ENCODE data around the gene LAS1L. TPM values are rescaled to one million over a fixed set of nuclear protein-coding genes. Genes with fewer than 3 reads are reported as not detected.

LAS1L gene
- polyA plus RNA-seq, 1 donor from 2014 or later: 40.0 TPM

GRCh38 chrX:65476564-65476963 lies 58.0 kb downstream of the LAS1L start:
- no peaks in the 10 kb centered on the region for H3F3A ChIP-seq (ENCODE audit: insufficient read depth, low read length, poor library complexity, severe bottlenecking)
- TF ChIP-seq EP300 (conservative IDR thresholded peaks at IDR 0.05; ENCODE audit: poor library complexity, severe bottlenecking): no peak
- TF ChIP-seq SMC3 (conservative IDR thresholded peaks at IDR 0.05; ENCODE audit: poor library complexity): no peak
- TF ChIP-seq POLR2AphosphoS5 (IDR thresholded peaks at IDR 0.05): no peak
- no peak for TF ChIP-seq REST (IDR thresholded peaks at IDR 0.05; ENCODE audit: borderline replicate concordance)
- no peak for TF ChIP-seq MXI1 (conservative IDR thresholded peaks at IDR 0.05; ENCODE audit: poor library complexity, severe bottlenecking)
- TF ChIP-seq RAD21 (conservative IDR thresholded peaks at IDR 0.05): no peak
- TF ChIP-seq TAF1 (IDR thresholded peaks at IDR 0.05; ENCODE audit: low read depth): no peak
- no peak for TF ChIP-seq CTCF (IDR thresholded peaks at IDR 0.05; ENCODE audit: poor library complexity, severe bottlenecking)
- no peak for TF ChIP-seq EZH2 (IDR thresholded peaks at IDR 0.05; ENCODE audit: borderline replicate concordance, insufficient read depth, low read length, poor library complexity, severe bottlenecking)
- no peaks in the 10 kb centered on the region for H3K9me2 ChIP-seq (ENCODE audit: insufficient read depth, low read length)
- H3K9me3 ChIP-seq (ENCODE audit: low read length): no peaks in the 10 kb centered on the region
- H3K9ac ChIP-seq (ENCODE audit: low read length): no peak overlapping the region
- no peaks in the 10 kb centered on the region for H4K20me1 ChIP-seq (ENCODE audit: insufficient read depth)
- H3K79me2 ChIP-seq (replicated peaks; ENCODE audit: insufficient read depth, low read length): no peaks in the 10 kb centered on the region
- H3K4me3 ChIP-seq (ENCODE audit: low read length): no peak overlapping the region
- H2AFZ ChIP-seq (ENCODE audit: low read depth, low read length): no peak overlapping the region
- no peaks in the 10 kb centered on the region for H3K27me3 ChIP-seq (ENCODE audit: insufficient read depth, low read depth, low read length)
- no peak overlapping the region for H3K27ac ChIP-seq (ENCODE audit: low read length)
- no peaks in the 10 kb centered on the region for H3K36me3 ChIP-seq (ENCODE audit: insufficient read depth, low read length)
- H3K4me2 ChIP-seq (ENCODE audit: low read length): no peak overlapping the region

GRCh38 chrX:65463550-65463949 lies 71.0 kb downstream of the LAS1L start:
- Histone ChIP-seq H3K36me3 (ENCODE audit: insufficient read depth, low read length) (no peaks in the 10 kb centered on the region), H3K4me3 (ENCODE audit: low read length) (no peak overlapping the region), H3K79me2 (replicated peaks; ENCODE audit: insufficient read depth, low read length) (no peaks in the 10 kb centered on the region), H3K9ac (ENCODE audit: low read length) (no peak overlapping the region), H3K4me2 (ENCODE audit: low read length) (no peak overlapping the region), H4K20me1 (ENCODE audit: insufficient read depth) (no peaks in the 10 kb centered on the region), H3K9me3 (ENCODE audit: low read length) (no peaks in the 10 kb centered on the region), H3K27me3 (ENCODE audit: insufficient read depth, low read depth, low read length) (no peaks in the 10 kb centered on the region), H3K27ac (ENCODE audit: low read length) (no peak overlapping the region), H2AFZ (ENCODE audit: low read depth, low read length) (no peak overlapping the region), H3F3A (ENCODE audit: insufficient read depth, low read length, poor library complexity, severe bottlenecking) (no peaks in the 10 kb centered on the region), H3K9me2 (ENCODE audit: insufficient read depth, low read length) (no peaks in the 10 kb centered on the region)
- no peak for TF ChIP-seq RAD21 (conservative IDR thresholded peaks at IDR 0.05)
- no peak for TF ChIP-seq MXI1 (conservative IDR thresholded peaks at IDR 0.05; ENCODE audit: poor library complexity, severe bottlenecking)
- no peak for TF ChIP-seq SMC3 (conservative IDR thresholded peaks at IDR 0.05; ENCODE audit: poor library complexity)
- TF ChIP-seq EP300 (conservative IDR thresholded peaks at IDR 0.05; ENCODE audit: poor library complexity, severe bottlenecking): no peak
- no peak for TF ChIP-seq REST (IDR thresholded peaks at IDR 0.05; ENCODE audit: borderline replicate concordance)
- TF ChIP-seq EZH2 (IDR thresholded peaks at IDR 0.05; ENCODE audit: borderline replicate concordance, insufficient read depth, low read length, poor library complexity, severe bottlenecking): no peak
- no peak for TF ChIP-seq POLR2AphosphoS5 (IDR thresholded peaks at IDR 0.05)
- no peak for TF ChIP-seq CTCF (IDR thresholded peaks at IDR 0.05; ENCODE audit: poor library complexity, severe bottlenecking)
- TF ChIP-seq TAF1 (IDR thresholded peaks at IDR 0.05; ENCODE audit: low read depth): no peak

Measured in neural cell (in vitro differentiated cells).